GM12892 (cell line): ENCODE results near the gene IL17A.

Experiments used
- POLR2A ChIP-seq: IDR thresholded peaks from 2 replicates; pipeline ENCODE4 v1.6.1; 2011; ENCODE audit warnings: low read depth, low read length, control low read depth
- POLR2AphosphoS5 ChIP-seq: IDR thresholded peaks from 2 replicates; pipeline ENCODE4 v1.6.1; 2011; ENCODE audit warnings: low read depth, low read length, control low read depth
- TAF1 ChIP-seq: IDR thresholded peaks from 2 replicates; pipeline ENCODE4 v1.6.1; 2011; ENCODE audit warnings: low read depth, mild to moderate bottlenecking, control low read depth, low read length, borderline replicate concordance

GRCh38 chr6:52209770-52210169 lies 23.6 kb downstream of the IL17A start:
- no peak for TF ChIP-seq TAF1
- no peak for TF ChIP-seq POLR2A
- TF ChIP-seq POLR2AphosphoS5: no peak
